ENCODE data around the gene INMT.

Gene INMT

DNA sequence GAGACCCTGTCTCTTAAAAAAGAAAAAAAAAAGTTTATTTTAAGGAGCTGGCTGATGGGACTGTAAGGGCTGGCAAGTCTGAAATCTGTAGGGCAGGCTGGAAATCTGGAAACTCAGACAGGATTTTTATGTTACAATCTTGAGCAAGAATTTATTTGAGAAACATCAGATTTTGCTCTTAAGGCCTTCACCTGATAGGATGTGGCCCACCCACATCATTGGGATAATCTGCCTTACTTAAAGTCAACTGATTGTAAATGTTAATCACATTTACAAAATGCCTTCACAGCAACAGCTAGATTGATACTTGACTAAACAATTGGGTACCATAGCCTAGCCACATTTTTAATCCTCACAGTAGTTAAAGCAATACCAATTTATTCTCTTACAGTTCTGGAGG, 30.8 kb downstream of the INMT start:
- Histone ChIP-seq H3K4me3 (ENCODE audit: low read length, poor library complexity, severe bottlenecking) (no peak overlapping the region), H3K9me3 (ENCODE audit: insufficient read depth, low read depth, low read length) (no peaks in the 10 kb centered on the region)
- TF ChIP-seq, protein P1, sequence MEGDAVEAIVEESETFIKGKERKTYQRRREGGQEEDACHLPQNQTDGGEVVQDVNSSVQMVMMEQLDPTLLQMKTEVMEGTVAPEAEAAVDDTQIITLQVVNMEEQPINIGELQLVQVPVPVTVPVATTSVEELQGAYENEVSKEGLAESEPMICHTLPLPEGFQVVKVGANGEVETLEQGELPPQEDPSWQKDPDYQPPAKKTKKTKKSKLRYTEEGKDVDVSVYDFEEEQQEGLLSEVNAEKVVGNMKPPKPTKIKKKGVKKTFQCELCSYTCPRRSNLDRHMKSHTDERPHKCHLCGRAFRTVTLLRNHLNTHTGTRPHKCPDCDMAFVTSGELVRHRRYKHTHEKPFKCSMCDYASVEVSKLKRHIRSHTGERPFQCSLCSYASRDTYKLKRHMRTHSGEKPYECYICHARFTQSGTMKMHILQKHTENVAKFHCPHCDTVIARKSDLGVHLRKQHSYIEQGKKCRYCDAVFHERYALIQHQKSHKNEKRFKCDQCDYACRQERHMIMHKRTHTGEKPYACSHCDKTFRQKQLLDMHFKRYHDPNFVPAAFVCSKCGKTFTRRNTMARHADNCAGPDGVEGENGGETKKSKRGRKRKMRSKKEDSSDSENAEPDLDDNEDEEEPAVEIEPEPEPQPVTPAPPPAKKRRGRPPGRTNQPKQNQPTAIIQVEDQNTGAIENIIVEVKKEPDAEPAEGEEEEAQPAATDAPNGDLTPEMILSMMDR (conservative IDR thresholded peaks at IDR 0.05; ENCODE audit: low read length): no peak
- TF ChIP-seq EZH2phosphoT487 (IDR thresholded peaks at IDR 0.05; ENCODE audit: borderline replicate concordance): no peak

GRCh38 chr7:30785786-30786185, 33.9 kb downstream of the INMT start:
- Histone ChIP-seq H3K27me3 (ENCODE audit: insufficient read depth, low read length, poor library complexity, severe bottlenecking) (no peaks in the 10 kb centered on the region), H2AFZ (ENCODE audit: low read length) (no peak overlapping the region), H3K4me2 (ENCODE audit: low read depth, low read length, poor library complexity, severe bottlenecking) (no peak overlapping the region), H3K36me3 (ENCODE audit: insufficient read depth, low read length) (no peaks in the 10 kb centered on the region), H3K79me2 (ENCODE audit: insufficient read depth, low read length) (no peaks in the 10 kb centered on the region), H3K4me1 (ENCODE audit: insufficient read depth, low read length, poor library complexity, severe bottlenecking) (no peaks in the 10 kb centered on the region), H3K9ac (ENCODE audit: low read depth, low read length, poor library complexity, severe bottlenecking) (no peak overlapping the region), H3F3A (ENCODE audit: low read depth) (no peaks in the 10 kb centered on the region), H4K20me1 (ENCODE audit: insufficient read depth, low read length, poor library complexity, severe bottlenecking) (no peaks in the 10 kb centered on the region), H3K4me3 (ENCODE audit: low read length, poor library complexity, severe bottlenecking) (no peak overlapping the region), H3K9me2 (replicated peaks; ENCODE audit: low read depth, low read length) (no peaks in the 10 kb centered on the region), H3K9me3 (ENCODE audit: insufficient read depth, low read depth, low read length) (no peaks in the 10 kb centered on the region)
- no peak for TF ChIP-seq EZH2phosphoT487 (IDR thresholded peaks at IDR 0.05; ENCODE audit: borderline replicate concordance)
- TF ChIP-seq, protein P1 (conservative IDR thresholded peaks at IDR 0.05; ENCODE audit: low read length): no peak

More for the DNA sequence above, 30.8 kb downstream of the INMT start:
- Histone ChIP-seq H2AFZ (ENCODE audit: low read length) (no peak overlapping the region), H3K4me1 (ENCODE audit: insufficient read depth, low read length, poor library complexity, severe bottlenecking) (no peaks in the 10 kb centered on the region), H3F3A (ENCODE audit: low read depth) (no peaks in the 10 kb centered on the region), H3K4me2 (ENCODE audit: low read depth, low read length, poor library complexity, severe bottlenecking) (no peak overlapping the region), H4K20me1 (ENCODE audit: insufficient read depth, low read length, poor library complexity, severe bottlenecking) (no peaks in the 10 kb centered on the region), H3K9me2 (replicated peaks; ENCODE audit: low read depth, low read length) (no peaks in the 10 kb centered on the region), H3K9ac (ENCODE audit: low read depth, low read length, poor library complexity, severe bottlenecking) (no peak overlapping the region), H3K36me3 (ENCODE audit: insufficient read depth, low read length) (no peaks in the 10 kb centered on the region), H3K27me3 (ENCODE audit: insufficient read depth, low read length, poor library complexity, severe bottlenecking) (no peaks in the 10 kb centered on the region), H3K79me2 (ENCODE audit: insufficient read depth, low read length) (no peaks in the 10 kb centered on the region)

GRCh38 chr7:30787486-30787885, 35.6 kb downstream of the INMT start:
- no peak overlapping the region for H3K4me2 ChIP-seq (ENCODE audit: low read depth, low read length, poor library complexity, severe bottlenecking)
- H3K27me3 ChIP-seq (ENCODE audit: insufficient read depth, low read length, poor library complexity, severe bottlenecking): no peaks in the 10 kb centered on the region
- H3K4me3 ChIP-seq (ENCODE audit: low read length, poor library complexity, severe bottlenecking): no peak overlapping the region
- H3F3A ChIP-seq (ENCODE audit: low read depth): no peaks in the 10 kb centered on the region
- no peaks in the 10 kb centered on the region for H3K4me1 ChIP-seq (ENCODE audit: insufficient read depth, low read length, poor library complexity, severe bottlenecking)
- H3K9ac ChIP-seq (ENCODE audit: low read depth, low read length, poor library complexity, severe bottlenecking): no peak overlapping the region
- no peak overlapping the region for H2AFZ ChIP-seq (ENCODE audit: low read length)
- TF ChIP-seq, protein P1 (conservative IDR thresholded peaks at IDR 0.05; ENCODE audit: low read length): no peak
- TF ChIP-seq EZH2phosphoT487 (IDR thresholded peaks at IDR 0.05; ENCODE audit: borderline replicate concordance): no peak
- H3K36me3 ChIP-seq (ENCODE audit: insufficient read depth, low read length): no peaks in the 10 kb centered on the region
- H3K9me3 ChIP-seq (ENCODE audit: insufficient read depth, low read depth, low read length): no peaks in the 10 kb centered on the region
- H3K79me2 ChIP-seq (ENCODE audit: insufficient read depth, low read length): no peaks in the 10 kb centered on the region
- no peaks in the 10 kb centered on the region for H4K20me1 ChIP-seq (ENCODE audit: insufficient read depth, low read length, poor library complexity, severe bottlenecking)
- no peaks in the 10 kb centered on the region for H3K9me2 ChIP-seq (replicated peaks; ENCODE audit: low read depth, low read length)
